BJ (cell line): ENCODE results near the gene PPP1R7. TPM values are rescaled to one million over a fixed set of nuclear protein-coding genes. Genes with fewer than 3 reads are reported as not detected.

Experiments
- CTCF ChIA-PET: fragments of 350-600 bp; formaldehyde crosslinking; extraction: SDS; loops from one replicate; lab custom pipeline; 2021; ENCODE audit warnings: antibody characterized with exemption, inconsistent platforms; lab: Yijun Ruan, JAX
- POLR2A ChIA-PET: fragments of 300-600 bp; sonication (Branson Sonifier 250); formaldehyde crosslinking; extraction: SDS; loops from one replicate; lab custom pipeline; 2021; ENCODE audit warnings: antibody characterized with exemption; lab: Charles Lee
- DNase-seq: peaks from one replicate; pipeline ENCODE4 v3.0.0-alpha.2; 2011; ENCODE audit warnings: low read depth
- H3K27me3 ChIP-seq: 2 replicates; pipeline ENCODE4 v1.6.0; 2011; ENCODE audit warnings: low read length; ENCODE audit not compliant: control insufficient read depth, insufficient read depth
- H3K36me3 ChIP-seq: 2 replicates; pipeline ENCODE4 v1.5.1; 2011; ENCODE audit warnings: low read length; ENCODE audit not compliant: control insufficient read depth, insufficient read depth
- H3K4me3 ChIP-seq: 2 replicates; pipeline ENCODE4 v1.5.1; 2011; ENCODE audit warnings: low read depth, mild to moderate bottlenecking, control low read depth, low read length
- CTCF ChIP-seq: IDR thresholded peaks from 2 replicates; pipeline ENCODE4 v1.5.1; 2011; ENCODE audit warnings: low read depth, mild to moderate bottlenecking, control low read depth, inconsistent platforms, low read length, moderate library complexity; ENCODE audit not compliant: insufficient read depth
- polyA plus RNA-seq: library from polyadenylated mRNA; depleted of rRNA; stranded (reverse); fragments of >200 nt; gene quantifications from 2 replicates; pipeline ENCODE4 v1.2.3, GENCODE V29; 2011

PPP1R7 gene
- polyA plus RNA-seq, 1 experiment: 45.8 TPM

DNA sequence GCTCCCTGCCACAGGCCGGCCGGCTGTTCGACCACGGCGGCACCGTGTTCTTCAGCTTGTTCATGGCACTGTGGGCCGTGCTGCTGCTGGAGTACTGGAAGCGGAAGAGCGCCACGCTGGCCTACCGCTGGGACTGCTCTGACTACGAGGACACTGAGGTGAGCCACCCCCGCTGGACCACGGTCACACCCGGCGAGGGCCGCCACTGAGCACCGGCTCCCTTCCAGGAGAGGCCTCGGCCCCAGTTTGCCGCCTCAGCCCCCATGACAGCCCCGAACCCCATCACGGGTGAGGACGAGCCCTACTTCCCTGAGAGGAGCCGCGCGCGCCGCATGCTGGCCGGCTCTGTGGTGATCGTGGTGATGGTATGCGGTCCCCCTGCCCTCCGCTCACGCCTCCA lies 59.0 kb downstream of the PPP1R7 start:
- POLR2A ChIA-PET: no interaction called here
- TF ChIP-seq CTCF: no peak
- CTCF ChIA-PET: no interaction called here
- no peak overlapping the region for H3K4me3 ChIP-seq
- H3K36me3 ChIP-seq: no peaks in the 10 kb centered on the region
- no peaks in the 10 kb centered on the region; the same call in 1 of the 2 replicates for H3K27me3 ChIP-seq
- DNase-seq: no peak

DNA sequence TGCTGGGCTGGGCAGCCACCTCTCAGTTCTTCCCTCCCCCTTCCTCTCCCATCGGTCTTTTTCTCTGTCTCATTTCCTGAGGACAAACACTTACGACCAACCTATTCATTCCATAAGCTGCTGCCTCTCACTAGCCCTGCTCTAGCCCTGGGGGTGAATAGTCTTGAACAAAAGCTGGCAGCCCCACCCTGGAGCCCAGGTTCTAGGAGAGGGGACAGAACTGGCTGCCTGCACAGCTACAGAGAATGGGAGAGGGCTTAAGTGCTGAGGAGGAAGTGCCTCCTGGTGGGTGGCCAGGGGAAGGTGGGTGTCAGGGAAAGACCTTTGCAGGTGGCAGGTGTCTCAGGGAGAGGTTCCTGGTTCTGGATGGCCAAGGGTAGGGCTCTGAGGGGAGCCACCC lies 61.0 kb downstream of the PPP1R7 start:
- no peak for DNase-seq
- CTCF ChIA-PET: no interaction called here
- TF ChIP-seq CTCF: no peak
- no peak overlapping the region for H3K4me3 ChIP-seq
- H3K36me3 ChIP-seq: no peaks in the 10 kb centered on the region
- POLR2A ChIA-PET: no interaction called here
- no peaks in the 10 kb centered on the region; the same call in 1 of the 2 replicates for H3K27me3 ChIP-seq

GRCh38 chr2:241213041-241213440 lies 62.8 kb downstream of the PPP1R7 start:
- no peak for DNase-seq
- no peaks in the 10 kb centered on the region; the same call in 1 of the 2 replicates for H3K27me3 ChIP-seq
- POLR2A ChIA-PET: no interaction called here
- CTCF ChIA-PET: no interaction called here
- TF ChIP-seq CTCF: no peak
- no peaks in the 10 kb centered on the region for H3K36me3 ChIP-seq
- no peak overlapping the region for H3K4me3 ChIP-seq

GRCh38 chr2:241213567-241213966 lies 63.3 kb downstream of the PPP1R7 start:
- TF ChIP-seq CTCF: no peak
- Histone ChIP-seq H3K36me3 (no peaks in the 10 kb centered on the region), H3K4me3 (no peak overlapping the region), H3K27me3 (no peaks in the 10 kb centered on the region)
- ChIA-PET POLR2A (no interaction called here), CTCF (no interaction called here)
- DNase-seq: no peak

GRCh38 chr2:241214209-241214608 lies 63.9 kb downstream of the PPP1R7 start:
- ChIA-PET CTCF (interaction anchor here (1.6 kb wide), 1 partner anchor 363 kb away, joined by 7 read pairs; no protein-coding TSS in a partner anchor), POLR2A (no interaction called here)
- Histone ChIP-seq H3K36me3 (no peaks in the 10 kb centered on the region), H3K27me3 (no peaks in the 10 kb centered on the region), H3K4me3 (no peak overlapping the region)
- DNase-seq: no peak
- no peak for TF ChIP-seq CTCF
